NCI-H748 treated with DMSO at 0.1 percent for 48 hours (cell line): ENCODE measurements around the gene FXR1.

ENCODE experiments used
- DNase-seq: peaks from one replicate; lab custom pipeline; 2025; lab: John Stamatoyannopoulos, UW

Gene FXR1

GRCh38 chr3:181007262-181007661, 94.8 kb downstream of the FXR1 start:
- DNase-seq: no peak

- DNase-seq: no peak
These were observed 96.3 kb downstream of the FXR1 start for GRCh38 chr3:181008796-181009195.

GRCh38 chr3:181009225-181009624, 96.8 kb downstream of the FXR1 start:
- DNase-seq: no peak

- no peak for DNase-seq
These were observed 105.2 kb downstream of the FXR1 start for GRCh38 chr3:181017690-181018089.

GRCh38 chr3:181025204-181025603, 112.7 kb downstream of the FXR1 start:
- no peak for DNase-seq

GRCh38 chr3:181030948-181031347, 118.5 kb downstream of the FXR1 start:
- no peak for DNase-seq
